HK-2 (cell line): Measurements from ENCODE around the gene GGA2.
"Not testable (repeated sequence)": the region's sequence is repeated elsewhere in the genome, so short reads cannot be mapped to it uniquely, and the experiment has no call there.

Source experiments
- DNase-seq: peaks from one replicate; pipeline ENCODE4 v3.0.0-alpha.2; 2018; ENCODE audit not compliant: unreplicated experiment

GGA2 gene

GRCh38 chr16:23523876-23524385 lies 13.6 kb upstream of the GGA2 start:
- no peak for DNase-seq

- no peak for DNase-seq
These were observed 13.0 kb upstream of the GGA2 start for GRCh38 chr16:23523321-23523720.

- DNase-seq = no peak
These were observed 11.7 kb upstream of the GGA2 start for GRCh38 chr16:23521965-23522364.

GRCh38 chr16:23521037-23521743 lies 10.9 kb upstream of the GGA2 start:
- no peak for DNase-seq

- DNase-seq = no peak
These were observed 10.2 kb upstream of the GGA2 start for GRCh38 chr16:23520500-23520899.

GRCh38 chr16:23519282-23519681 lies 9.0 kb upstream of the GGA2 start:
- no peak for DNase-seq

- no peak for DNase-seq
These were observed 8.2 kb upstream of the GGA2 start for GRCh38 chr16:23518435-23518891.

- no peak for DNase-seq
These were observed 6.3 kb upstream of the GGA2 start for GRCh38 chr16:23516366-23517137.

- no peak for DNase-seq
These were observed 5.6 kb upstream of the GGA2 start for GRCh38 chr16:23515881-23516280.

- no peak for DNase-seq
These were observed 4.3 kb upstream of the GGA2 start for GRCh38 chr16:23514381-23515152.

GRCh38 chr16:23512168-23512695 lies 1.9 kb upstream of the GGA2 start:
- no peak for DNase-seq

GRCh38 chr16:23511731-23512130 lies 1.4 kb upstream of the GGA2 start:
- DNase-seq = no peak

- not testable (repeated sequence) for DNase-seq
These were observed 599 bp upstream of the GGA2 start for GRCh38 chr16:23510915-23511270.

- peak; percentile 38 for DNase-seq
These were observed 521 bp downstream of the GGA2 start for GRCh38 chr16:23509782-23510163.

GRCh38 chr16:23509441-23509754 lies 896 bp downstream of the GGA2 start:
- DNase-seq = no peak

GRCh38 chr16:23508589-23509440 lies 1.5 kb downstream of the GGA2 start:
- peak; percentile 10 for DNase-seq

GRCh38 chr16:23506606-23506994 lies 3.7 kb downstream of the GGA2 start:
- no peak for DNase-seq

GRCh38 chr16:23505671-23506605 lies 4.4 kb downstream of the GGA2 start:
- DNase-seq = no peak

- no peak for DNase-seq
These were observed 5.1 kb downstream of the GGA2 start for GRCh38 chr16:23505180-23505665.
